ENCODE results near the gene GPANK1.

Gene GPANK1

DNA sequence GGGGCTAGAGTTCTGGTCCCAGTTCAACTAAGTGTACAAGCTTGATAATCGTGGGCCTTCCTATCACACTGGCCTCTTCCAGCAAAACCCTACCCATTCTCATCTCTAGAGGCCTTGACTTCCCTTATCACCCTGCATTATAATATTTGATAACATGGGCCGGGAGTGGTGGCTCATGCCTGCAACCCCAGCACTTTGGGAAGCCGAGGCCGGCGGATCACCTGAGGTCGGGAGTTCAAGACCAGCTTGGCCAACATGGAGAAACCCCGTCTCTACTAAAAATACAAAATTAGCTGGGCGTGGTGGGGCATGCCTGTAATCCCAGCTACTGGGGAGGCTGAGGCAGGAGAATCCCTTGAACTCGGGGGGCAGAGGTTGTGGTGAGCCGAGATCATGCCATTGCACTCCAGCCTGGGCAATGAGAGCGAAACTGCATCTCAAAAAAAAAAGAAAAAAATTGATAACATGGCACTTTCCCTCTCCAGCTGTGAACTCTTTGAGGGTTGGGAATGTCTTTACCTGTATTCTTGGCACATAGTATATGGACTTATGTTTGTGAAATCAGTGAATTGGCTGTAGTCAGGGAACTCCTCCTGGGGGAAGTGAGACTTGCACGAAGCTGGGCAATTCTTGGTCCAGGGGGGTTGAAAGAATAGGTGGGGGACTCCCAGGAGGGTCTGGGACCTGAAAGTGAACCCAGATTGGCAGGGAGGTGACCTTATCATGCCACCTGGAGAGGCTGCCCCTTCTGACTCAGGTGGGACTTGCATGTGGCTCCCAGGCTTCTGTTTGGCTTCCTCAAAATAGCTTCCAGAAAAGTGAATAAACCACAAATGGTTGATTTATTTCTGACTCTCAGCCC is 3.3 kb downstream of the GPANK1 start:
- Histone ChIP-seq H3K9me3 (ENCODE audit: insufficient read depth, low read length) (no peaks in the 10 kb centered on the region), H3K36me3 (ENCODE audit: insufficient read depth, insufficient read length, low read length) (peaks cover 48% of the 10 kb centered on the region), H3K9ac (ENCODE audit: insufficient read length, low read depth) (peak overlapping the region; percentile 70), H3K4me1 (ENCODE audit: insufficient read depth, insufficient read length) (peaks cover 11% of the 10 kb centered on the region), H3K27me3 (ENCODE audit: insufficient read depth, insufficient read length) (no peaks in the 10 kb centered on the region), H3K4me3 (ENCODE audit: insufficient read length, low read depth) (no peak overlapping the region)
- no peak for DNase-seq (ENCODE audit: low read depth, low spot score)
- TF ChIP-seq YY1 (IDR thresholded peaks at IDR 0.05; ENCODE audit: insufficient read depth, insufficient read length) (no peak), ZNF274 (IDR thresholded peaks at IDR 0.05; ENCODE audit: low read depth, low read length) (no peak), SUZ12 (IDR thresholded peaks at IDR 0.05; ENCODE audit: extremely low read depth, insufficient read depth, insufficient read length) (no peak)

DNA sequence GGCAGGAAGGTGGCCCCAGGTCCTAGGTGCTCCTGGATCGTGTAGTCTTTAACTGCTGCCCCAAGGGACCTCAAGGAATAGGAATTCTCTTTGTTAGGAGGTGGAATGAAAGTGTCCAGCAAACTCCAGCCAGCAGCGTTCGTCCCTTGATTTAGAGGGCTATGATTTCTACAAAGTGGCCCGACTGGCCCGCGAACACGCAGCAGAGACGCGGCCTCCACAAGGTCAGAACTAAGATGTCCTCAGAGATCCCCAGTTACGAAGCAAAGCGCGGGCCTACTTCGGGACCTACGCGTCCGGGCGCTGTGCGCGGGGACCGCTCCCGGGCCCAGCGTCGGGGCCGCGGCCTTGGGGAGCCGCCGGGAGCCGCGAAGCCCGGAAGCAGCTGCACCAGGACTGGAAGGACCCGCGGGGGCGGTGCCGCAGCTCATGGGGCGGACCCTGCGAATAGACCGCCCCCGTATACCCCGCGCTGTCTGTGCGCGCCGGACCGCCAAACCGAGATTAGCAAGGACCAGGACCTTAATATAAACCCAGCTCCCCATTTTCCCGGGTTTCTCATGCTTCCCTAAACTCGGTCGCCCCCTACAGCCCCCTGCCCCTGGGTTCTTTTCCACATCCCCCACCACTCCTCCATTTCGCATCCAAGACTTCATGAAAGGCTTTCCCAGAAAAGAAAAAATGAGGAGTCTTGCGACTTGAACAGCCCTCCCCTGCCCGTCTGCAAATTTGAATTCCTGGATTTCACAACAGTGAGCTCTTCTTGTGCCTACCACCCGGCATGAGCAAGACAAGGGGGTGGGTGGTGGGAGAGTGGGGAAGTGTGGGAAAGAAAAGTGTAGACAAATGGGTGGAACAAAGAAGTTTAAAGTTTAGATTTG is 4.2 kb downstream of the GPANK1 start, which contains the start of gene C6orf47:
TSS of gene C6orf47 (minus strand) at position 398 of the 881 bp plus-strand sequence. CDS start 831 bp downstream, outside the sequence.
- peaks cover 11% of the 10 kb centered on the region for H3K4me1 ChIP-seq (ENCODE audit: insufficient read depth, insufficient read length)
- TF ChIP-seq ZNF274 (IDR thresholded peaks at IDR 0.05; ENCODE audit: low read depth, low read length) (no peak), YY1 (IDR thresholded peaks at IDR 0.05; ENCODE audit: insufficient read depth, insufficient read length) (no peak), SUZ12 (IDR thresholded peaks at IDR 0.05; ENCODE audit: extremely low read depth, insufficient read depth, insufficient read length) (no peak)
- H3K9ac ChIP-seq (ENCODE audit: insufficient read length, low read depth): peak within 1 kb of the TSS; percentile 91
- peaks cover 51% of the 10 kb centered on the region for H3K36me3 ChIP-seq (ENCODE audit: insufficient read depth, insufficient read length, low read length)
- peak within 1 kb of the TSS; percentile 75 for H3K4me3 ChIP-seq (ENCODE audit: insufficient read length, low read depth)
- DNase-seq (ENCODE audit: low read depth, low spot score): peak; percentile 68
- no peaks in the 10 kb centered on the region for H3K9me3 ChIP-seq (ENCODE audit: insufficient read depth, low read length)
- H3K27me3 ChIP-seq (ENCODE audit: insufficient read depth, insufficient read length): no peaks in the 10 kb centered on the region

DNA sequence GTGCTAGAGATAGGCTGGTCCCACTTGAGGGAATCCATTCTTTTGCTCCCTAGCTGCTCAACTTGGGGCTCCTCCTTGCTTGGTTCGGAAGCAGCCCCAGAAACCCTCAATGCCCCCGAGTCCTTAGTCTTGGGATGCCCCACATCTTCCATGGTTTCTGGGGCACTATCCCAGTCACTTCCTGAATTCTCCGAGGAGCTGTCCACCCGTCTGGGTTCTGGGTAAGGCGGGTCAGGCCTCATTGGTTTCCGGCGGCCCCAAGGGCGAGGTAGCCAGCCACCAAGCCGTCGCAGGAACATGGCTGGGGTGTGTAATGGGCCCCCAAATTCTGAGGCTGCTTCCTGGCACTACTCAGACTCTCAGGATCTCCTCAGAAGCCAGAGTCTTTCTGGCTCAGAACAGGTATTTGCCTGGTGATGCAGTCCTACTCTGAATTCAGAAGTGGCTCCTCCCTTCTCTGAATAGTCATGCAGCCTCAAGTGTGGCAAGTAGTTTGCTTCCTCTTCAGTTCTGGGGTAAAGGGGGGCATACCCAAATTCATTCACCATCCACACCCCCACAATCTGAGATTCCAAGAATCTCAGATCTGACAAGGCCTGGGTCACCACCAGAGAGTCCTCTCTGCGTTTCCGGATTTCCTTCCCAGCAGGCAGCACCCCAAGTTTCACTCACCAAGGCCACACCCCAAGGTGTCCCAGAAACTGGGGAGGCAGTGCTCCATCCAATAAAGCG is 5.0 kb downstream of the GPANK1 start:
- Histone ChIP-seq H3K4me1 (ENCODE audit: insufficient read depth, insufficient read length) (peaks cover 11% of the 10 kb centered on the region), H3K9me3 (ENCODE audit: insufficient read depth, low read length) (no peaks in the 10 kb centered on the region), H3K27me3 (ENCODE audit: insufficient read depth, insufficient read length) (no peaks in the 10 kb centered on the region), H3K9ac (ENCODE audit: insufficient read length, low read depth) (peak overlapping the region; percentile 91), H3K36me3 (ENCODE audit: insufficient read depth, insufficient read length, low read length) (peaks cover 51% of the 10 kb centered on the region), H3K4me3 (ENCODE audit: insufficient read length, low read depth) (peak overlapping the region; percentile 75)
- TF ChIP-seq YY1 (IDR thresholded peaks at IDR 0.05; ENCODE audit: insufficient read depth, insufficient read length) (no peak), ZNF274 (IDR thresholded peaks at IDR 0.05; ENCODE audit: low read depth, low read length) (no peak), SUZ12 (IDR thresholded peaks at IDR 0.05; ENCODE audit: extremely low read depth, insufficient read depth, insufficient read length) (no peak)
- no peak for DNase-seq (ENCODE audit: low read depth, low spot score)

DNA sequence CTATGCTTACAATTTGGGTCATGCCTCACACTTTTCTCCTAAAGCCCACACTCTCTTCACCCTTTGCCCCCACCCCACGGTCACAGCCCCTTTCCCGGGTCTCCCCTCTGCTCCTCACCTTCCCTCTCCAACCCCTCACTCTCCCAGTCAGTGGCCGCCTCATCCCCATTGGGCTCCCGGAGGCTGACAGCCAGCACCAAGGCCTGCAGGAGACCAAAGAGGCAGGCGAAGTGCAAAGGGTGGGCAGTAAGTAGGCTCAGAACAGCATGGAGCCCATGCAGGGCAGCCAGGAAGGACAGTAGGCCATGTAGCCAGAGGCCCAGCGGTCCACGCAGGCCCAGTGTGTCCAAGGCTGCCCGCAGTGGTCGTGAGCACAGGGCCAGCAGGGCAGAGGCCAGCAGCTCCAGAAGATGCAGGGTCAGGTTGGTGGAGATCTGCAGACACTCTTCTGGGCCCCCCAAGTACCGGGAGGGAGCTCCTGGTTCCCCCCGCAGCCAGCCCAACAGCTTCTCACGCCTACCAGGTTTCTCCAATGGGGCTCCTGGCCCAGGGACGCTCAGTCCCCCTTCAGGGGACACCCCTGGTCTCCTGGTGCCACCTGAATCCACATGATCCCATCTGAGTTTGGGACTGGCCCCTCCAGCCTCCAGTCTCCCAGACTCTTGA is 5.7 kb downstream of the GPANK1 start:
- H3K4me3 ChIP-seq (ENCODE audit: insufficient read length, low read depth): peak overlapping the region; percentile 75
- TF ChIP-seq YY1 (IDR thresholded peaks at IDR 0.05; ENCODE audit: insufficient read depth, insufficient read length): no peak
- TF ChIP-seq SUZ12 (IDR thresholded peaks at IDR 0.05; ENCODE audit: extremely low read depth, insufficient read depth, insufficient read length): no peak
- TF ChIP-seq ZNF274 (IDR thresholded peaks at IDR 0.05; ENCODE audit: low read depth, low read length): no peak
- H3K9me3 ChIP-seq (ENCODE audit: insufficient read depth, low read length): no peaks in the 10 kb centered on the region
- no peak overlapping the region for H3K9ac ChIP-seq (ENCODE audit: insufficient read length, low read depth)
- peaks cover 8% of the 10 kb centered on the region for H3K4me1 ChIP-seq (ENCODE audit: insufficient read depth, insufficient read length)
- no peak for DNase-seq (ENCODE audit: low read depth, low spot score)
- H3K36me3 ChIP-seq (ENCODE audit: insufficient read depth, insufficient read length, low read length): peaks cover 51% of the 10 kb centered on the region
- H3K27me3 ChIP-seq (ENCODE audit: insufficient read depth, insufficient read length): no peaks in the 10 kb centered on the region

DNA sequence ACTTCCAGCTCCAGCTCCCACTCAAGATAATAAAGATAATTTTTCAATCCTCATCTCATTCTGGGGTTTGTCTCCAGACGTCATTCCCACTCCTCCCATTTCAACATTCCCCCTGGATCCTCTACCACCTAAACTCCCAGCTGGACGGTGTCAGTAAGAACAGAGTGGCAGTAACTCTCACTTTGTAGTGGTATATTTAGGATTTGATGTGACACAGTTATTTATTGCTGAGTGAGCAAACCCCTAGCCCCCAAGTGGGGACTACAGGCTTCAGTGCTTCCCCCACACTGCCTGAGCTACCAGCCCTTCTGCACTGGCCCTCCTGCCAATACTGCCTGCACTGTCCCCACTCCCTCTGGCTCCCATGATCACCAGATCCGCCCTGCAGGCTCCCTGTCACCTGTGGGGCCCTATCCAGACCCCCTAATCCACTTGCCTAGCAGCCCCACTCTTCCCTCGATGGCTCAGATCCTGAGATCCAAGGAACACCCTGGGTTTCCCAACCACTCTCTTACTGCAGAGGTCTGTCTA is 6.6 kb downstream of the GPANK1 start:
- H3K36me3 ChIP-seq (ENCODE audit: insufficient read depth, insufficient read length, low read length): peaks cover 44% of the 10 kb centered on the region
- H3K4me3 ChIP-seq (ENCODE audit: insufficient read length, low read depth): no peak overlapping the region

More for the DNA sequence above, 6.6 kb downstream of the GPANK1 start:
- no peak for DNase-seq (ENCODE audit: low read depth, low spot score)
- TF ChIP-seq ZNF274 (IDR thresholded peaks at IDR 0.05; ENCODE audit: low read depth, low read length): no peak
- no peak for TF ChIP-seq YY1 (IDR thresholded peaks at IDR 0.05; ENCODE audit: insufficient read depth, insufficient read length)
- TF ChIP-seq SUZ12 (IDR thresholded peaks at IDR 0.05; ENCODE audit: extremely low read depth, insufficient read depth, insufficient read length): no peak
- H3K9me3 ChIP-seq (ENCODE audit: insufficient read depth, low read length): no peaks in the 10 kb centered on the region
- no peak overlapping the region for H3K9ac ChIP-seq (ENCODE audit: insufficient read length, low read depth)
- H3K27me3 ChIP-seq (ENCODE audit: insufficient read depth, insufficient read length): no peaks in the 10 kb centered on the region
- H3K4me1 ChIP-seq (ENCODE audit: insufficient read depth, insufficient read length): peaks cover 8% of the 10 kb centered on the region
